GM10847 (cell line): Measurements from ENCODE around the gene LHCGR.

Experiments
- POLR2A ChIP-seq: IDR thresholded peaks from 2 replicates; pipeline ENCODE4 v1.6.1; 2011; ENCODE audit not compliant: insufficient read length; ENCODE audit errors: extremely low read depth

LHCGR gene

GRCh38 chr2:48756289-48756688 lies 765 bp upstream of the LHCGR start:
- no peak for TF ChIP-seq POLR2A

GRCh38 chr2:48754874-48755273 lies 650 bp downstream of the LHCGR start:
- TF ChIP-seq POLR2A, result no peak

DNA sequence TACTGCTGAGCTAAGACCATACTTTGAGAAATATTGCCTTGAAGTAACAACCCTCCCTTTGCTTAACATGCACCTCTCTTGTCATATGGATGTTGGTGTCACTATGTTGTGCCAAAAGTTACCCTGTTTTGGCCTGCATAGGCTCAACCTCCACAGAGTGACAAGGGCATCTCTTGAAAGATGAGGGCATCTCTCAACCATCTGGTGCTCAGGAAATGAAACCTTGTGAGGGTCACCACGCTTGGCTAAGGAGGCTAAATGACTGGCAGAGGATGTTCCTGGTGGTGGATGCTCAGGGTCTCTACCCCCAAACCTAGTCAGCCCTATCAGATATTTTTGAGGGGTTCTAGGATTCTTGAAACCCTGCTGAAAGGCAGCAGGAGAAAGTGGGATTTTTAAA lies 2.3 kb downstream of the LHCGR start:
- no peak for TF ChIP-seq POLR2A

- no peak for TF ChIP-seq POLR2A
Measured at GRCh38 chr2:48750128-48750739, 5.3 kb downstream of the LHCGR start.

DNA sequence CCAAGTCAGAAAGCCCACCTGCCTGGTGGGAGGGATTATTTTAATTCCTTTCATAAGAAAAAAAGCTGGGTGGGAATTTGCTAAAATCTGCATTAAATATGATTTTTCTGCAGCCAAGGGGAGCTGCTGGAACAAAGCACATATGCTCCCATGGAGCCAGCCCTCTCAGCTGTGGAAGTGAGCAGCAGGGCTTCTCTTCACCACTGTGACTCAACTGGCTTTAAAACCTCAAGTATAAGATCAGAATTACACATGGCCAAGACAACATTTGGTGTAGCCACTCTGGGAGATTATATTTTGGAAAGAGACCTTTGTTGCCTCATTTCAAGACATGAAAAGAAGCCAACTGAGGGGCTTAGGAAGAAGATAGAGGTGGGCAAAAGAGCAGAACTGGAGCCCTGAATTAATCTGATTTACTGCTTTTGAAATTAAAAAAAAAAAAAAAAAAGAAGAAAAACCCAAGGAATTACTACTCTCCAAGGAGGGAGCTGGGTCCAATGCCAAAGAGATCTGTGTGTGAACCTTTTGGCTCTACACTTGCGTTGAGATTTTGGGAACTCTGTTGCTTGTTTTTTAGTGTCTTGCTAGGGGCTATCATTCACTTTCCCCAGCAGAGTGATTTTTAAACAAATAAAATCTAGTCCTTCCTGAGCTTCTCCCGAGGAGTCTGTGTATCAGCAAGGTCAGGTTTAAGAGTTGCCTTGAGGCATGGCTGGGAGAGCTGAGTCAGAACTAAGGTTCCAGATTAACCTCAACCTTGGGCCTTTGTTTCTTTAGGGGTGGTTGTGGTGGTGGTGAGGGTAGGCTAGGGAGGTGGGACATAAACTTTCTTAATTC lies 6.0 kb downstream of the LHCGR start:
- no peak for TF ChIP-seq POLR2A

- no peak for TF ChIP-seq POLR2A
Measured at GRCh38 chr2:48747319-48747718, 8.2 kb downstream of the LHCGR start.

DNA sequence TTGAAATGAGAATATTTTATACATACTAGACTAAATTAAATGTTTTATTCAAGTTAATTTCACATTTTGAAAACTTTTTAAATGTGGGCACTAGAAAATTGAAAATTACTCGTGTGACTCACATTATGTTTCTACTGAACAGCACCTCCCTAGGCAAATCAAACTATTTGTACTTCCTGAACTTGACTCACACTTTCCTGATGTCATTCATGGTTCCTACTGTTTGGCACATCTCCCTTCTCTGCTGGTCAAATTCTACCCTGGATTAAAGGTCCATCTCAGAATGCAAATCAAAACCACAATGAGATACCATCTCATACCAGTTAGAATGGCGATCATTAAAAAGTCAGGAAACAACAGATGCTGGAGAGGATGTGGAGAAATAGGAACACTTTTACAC lies 16.7 kb downstream of the LHCGR start:
- TF ChIP-seq POLR2A, result no peak

- TF ChIP-seq POLR2A, result no peak
Measured at GRCh38 chr2:48736251-48736650, 19.3 kb downstream of the LHCGR start.

GRCh38 chr2:48734576-48735303 lies 20.8 kb downstream of the LHCGR start:
- no peak for TF ChIP-seq POLR2A

- TF ChIP-seq POLR2A, result no peak
Measured at GRCh38 chr2:48733067-48733503, 22.4 kb downstream of the LHCGR start.

DNA sequence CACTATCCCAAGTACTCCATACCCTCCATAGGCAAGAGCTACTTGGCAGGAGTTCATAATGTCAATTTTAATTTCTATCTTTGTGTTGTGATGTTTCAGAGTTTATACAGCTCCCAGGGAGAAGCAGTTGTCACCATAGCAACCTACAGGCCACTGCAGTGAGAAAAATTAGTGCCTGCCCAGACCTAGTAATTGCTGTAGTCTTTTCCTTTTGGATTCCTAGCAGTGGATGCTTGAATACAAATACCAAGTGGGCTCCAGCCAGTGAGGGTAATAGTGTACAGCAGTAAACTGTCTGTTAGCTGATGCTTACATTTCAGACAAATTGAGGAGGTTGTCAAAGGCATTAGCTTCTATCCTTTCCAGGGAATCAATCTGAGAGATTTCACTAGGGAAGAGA lies 26.7 kb downstream of the LHCGR start:
- TF ChIP-seq POLR2A, result no peak

GRCh38 chr2:48728295-48728694 lies 27.2 kb downstream of the LHCGR start:
- TF ChIP-seq POLR2A, result no peak

GRCh38 chr2:48727560-48727959 lies 28.0 kb downstream of the LHCGR start:
- TF ChIP-seq POLR2A, result no peak

GRCh38 chr2:48725696-48726494 lies 29.6 kb downstream of the LHCGR start:
- no peak for TF ChIP-seq POLR2A

DNA sequence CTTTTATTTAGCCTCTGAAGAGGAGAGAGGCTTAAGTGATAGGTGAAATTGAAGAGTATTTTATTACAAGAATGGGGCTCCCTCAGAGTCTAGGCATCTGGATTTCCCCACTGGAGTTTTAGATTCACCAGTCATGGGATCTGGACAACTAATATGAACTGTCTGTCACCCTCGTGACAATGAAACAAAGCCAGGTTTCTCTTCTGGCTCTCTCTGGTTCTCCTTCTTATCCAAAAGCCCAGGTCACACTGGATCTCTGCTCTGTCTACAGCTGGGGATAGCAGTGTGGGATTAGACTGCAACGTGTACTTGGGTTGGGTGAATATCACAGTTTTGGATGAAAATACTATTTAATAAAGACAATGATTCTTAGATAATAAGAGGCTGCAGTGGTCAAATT lies 31.2 kb downstream of the LHCGR start:
- no peak for TF ChIP-seq POLR2A

- no peak for TF ChIP-seq POLR2A
Measured at GRCh38 chr2:48723129-48723528, 32.4 kb downstream of the LHCGR start.

GRCh38 chr2:48722391-48722790 lies 33.1 kb downstream of the LHCGR start:
- no peak for TF ChIP-seq POLR2A
